HCT116 (cell line): ENCODE results near the gene PRKCH. TPM values are rescaled to one million over a fixed set of nuclear protein-coding genes. Genes with fewer than 3 reads are reported as not detected.

Experiments used
- ATAC-seq: fragments of 200-7000 bp; cut with Tn5 transposase; 2 replicates; pipeline ENCODE4 v1.9.1; 2020; ENCODE audit warnings: mild to moderate bottlenecking, moderate library complexity
- BruUV-seq: library from RNA; stranded (reverse); fragments of 400-500 nt; replicated peaks from 2 replicates; lab custom pipeline; 2021; lab: Mats Ljungman, UMichigan
- CTCF ChIA-PET: fragments of 300-600 bp; sonication (Branson Sonifier 250); formaldehyde crosslinking; loops from one replicate; lab custom pipeline; 2021; ENCODE audit warnings: antibody characterized with exemption; lab: Charles Lee
- POLR2A ChIA-PET: fragments of 300-600, 350-600 bp; sonication (Branson Sonifier 250); formaldehyde crosslinking; loops from one replicate; lab custom pipeline; 2021; ENCODE audit warnings: antibody characterized with exemption; lab: Charles Lee
- RAD21 ChIA-PET, 2 experiments: fragments of 300-600 bp; sonication (Branson Sonifier 250); formaldehyde crosslinking; loops; one replicate each; lab custom pipeline; 2023; ENCODE audit warnings: low total read pairs in 2 of 2; ENCODE audit not compliant: uncharacterized antibody in 2 of 2, unreplicated experiment in 2 of 2, low non-redundant PET in 1 of 2; lab: Charles Lee
- DNase-seq: peaks from one replicate; pipeline ENCODE4 v3.0.0-alpha.2; 2010; ENCODE audit warnings: low read depth, low spot score
- H2AFZ ChIP-seq: fragments of 200-600 bp; shearing (Covaris generic), sonication (generic); 2 replicates; pipeline ENCODE4 v1.6.1; 2017; ENCODE audit warnings: low read depth, mixed run types, mixed read lengths, antibody characterized with exemption, low read length; ENCODE audit not compliant: poor library complexity, severe bottlenecking
- H3K27ac ChIP-seq: 2 replicates; pipeline ENCODE4 v1.5.1; 2012; ENCODE audit warnings: low read depth, low read length
- H3K27me3 ChIP-seq: fragments of 200-600 bp; sonication (generic); 2 replicates; pipeline ENCODE4 v1.6.1; 2016; ENCODE audit warnings: mixed run types, low read length, mixed read lengths; ENCODE audit not compliant: insufficient read depth
- H3K36me3 ChIP-seq, 2 experiments: fragments of 200-500 bp in 1 of 2; fragments of 200-600 bp in 1 of 2; sonication (Bioruptor generic) in 1 of 2; sonication (generic) in 1 of 2; 2 replicates each; pipeline versions ENCODE4 v1.5.1 to v1.6.1; 2014 to 2016; ENCODE audit warnings: low read length in 2 of 2, inconsistent platforms in 1 of 2, mixed read lengths in 1 of 2, mixed run types in 1 of 2; ENCODE audit not compliant: insufficient read depth in 2 of 2, control insufficient read depth in 1 of 2
- H3K4me1 ChIP-seq, 2 experiments: fragments of 200-600 bp in 1 of 2; sonication (generic) in 1 of 2; 2 replicates each; pipeline versions ENCODE4 v1.5.1 to v1.6.1; 2012 to 2017; ENCODE audit warnings: low read length in 2 of 2, inconsistent platforms in 1 of 2, mild to moderate bottlenecking in 1 of 2, mixed read lengths in 1 of 2, mixed run types in 1 of 2, moderate library complexity in 1 of 2; ENCODE audit not compliant: insufficient read depth in 2 of 2, control insufficient read depth in 1 of 2
- H3K4me2 ChIP-seq: fragments of 200-600 bp; sonication (generic); 2 replicates; pipeline ENCODE4 v1.6.1; 2017; ENCODE audit warnings: mixed run types, low read length, mixed read lengths
- H3K4me3 ChIP-seq, 2 experiments: fragments of 200-600 bp in 1 of 2; sonication (generic) in 1 of 2; replicated peaks in 1 of 2; 2 replicates each; pipeline ENCODE4 v1.5.1; 2011 to 2016; ENCODE audit warnings: low read length in 2 of 2, control low read depth in 1 of 2, low read depth in 1 of 2, mild to moderate bottlenecking in 1 of 2, mixed read lengths in 1 of 2, mixed run types in 1 of 2
- H3K79me2 ChIP-seq: fragments of 200-600 bp; sonication (generic); 2 replicates; pipeline ENCODE4 v1.6.1; 2017; ENCODE audit warnings: mild to moderate bottlenecking, mixed run types, low read length, moderate library complexity, mixed read lengths; ENCODE audit not compliant: insufficient read depth
- H3K9ac ChIP-seq: fragments of 200-600 bp; sonication (generic); 2 replicates; pipeline ENCODE4 v1.6.1; 2016; ENCODE audit warnings: low read length, mixed read lengths
- H3K9me2 ChIP-seq: fragments of 200-600 bp; sonication (generic), shearing (Covaris generic); 2 replicates; pipeline ENCODE4 v1.6.1; 2017; ENCODE audit warnings: mixed run types, mild to moderate bottlenecking, moderate library complexity; ENCODE audit not compliant: insufficient read depth
- H3K9me3 ChIP-seq, 2 experiments: fragments of 200-500 bp in 1 of 2; fragments of 200-600 bp in 1 of 2; sonication (Bioruptor generic) in 1 of 2; sonication (generic) in 1 of 2; 2 replicates each; pipeline ENCODE4 v1.6.1; 2014 to 2017; ENCODE audit warnings: low read length in 2 of 2, mixed read lengths in 2 of 2, inconsistent platforms in 1 of 2, low read depth in 1 of 2, mild to moderate bottlenecking in 1 of 2, mixed run types in 1 of 2, moderate library complexity in 1 of 2; ENCODE audit not compliant: control insufficient read depth in 1 of 2, insufficient read depth in 1 of 2
- H4K20me1 ChIP-seq: fragments of 200-600 bp; sonication (generic), shearing (Covaris generic); 2 replicates; pipeline ENCODE4 v1.6.1; 2017; ENCODE audit warnings: mixed run types, mild to moderate bottlenecking, moderate library complexity; ENCODE audit not compliant: insufficient read depth
- CEBPB ChIP-seq: IDR thresholded peaks from 2 replicates; pipeline ENCODE4 v1.6.1; 2012; ENCODE audit warnings: low read depth
- CTCF ChIP-seq, 3 experiments: fragments of 200-600 bp in 1 of 3; sonication (generic) in 1 of 3; IDR thresholded peaks in 2 of 3; conservative IDR thresholded peaks in 1 of 3; 2 replicates each; pipeline ENCODE4 v1.5.1; 2012 to 2017; ENCODE audit warnings: low read depth in 2 of 3, low read length in 2 of 3, antibody characterized with exemption in 1 of 3, borderline replicate concordance in 1 of 3, control low read depth in 1 of 3, mild to moderate bottlenecking in 1 of 3, mixed read lengths in 1 of 3, mixed run types in 1 of 3, moderate library complexity in 1 of 3; ENCODE audit not compliant: insufficient read depth in 1 of 3
- FOSL1 ChIP-seq: IDR thresholded peaks from 2 replicates; pipeline ENCODE4 v1.6.1; 2012; ENCODE audit warnings: low read depth
- POLR2A ChIP-seq: IDR thresholded peaks from 2 replicates; pipeline ENCODE4 v1.7.0; 2011; ENCODE audit warnings: borderline replicate concordance; ENCODE audit not compliant: insufficient read depth, insufficient read length; ENCODE audit errors: extremely low read depth
- POLR2AphosphoS5 ChIP-seq: IDR thresholded peaks from 2 replicates; pipeline ENCODE4 v1.6.1; 2011; ENCODE audit warnings: mild to moderate bottlenecking, low read depth, low read length, moderate library complexity
- RAD21 ChIP-seq: IDR thresholded peaks from 2 replicates; pipeline ENCODE4 v1.6.1; 2012; ENCODE audit warnings: low read depth, mild to moderate bottlenecking
- SP1 ChIP-seq: IDR thresholded peaks from 2 replicates; pipeline ENCODE4 v1.6.1; 2012; ENCODE audit warnings: low read depth
- YY1 ChIP-seq: IDR thresholded peaks from 2 replicates; pipeline ENCODE4 v1.6.1; 2011; ENCODE audit warnings: low read length, low read depth, moderate library complexity, mild to moderate bottlenecking; ENCODE audit not compliant: insufficient replicate concordance; ENCODE audit errors: extremely low read depth
- ZBTB33 ChIP-seq: IDR thresholded peaks from 2 replicates; pipeline ENCODE4 v1.6.1; 2011; ENCODE audit warnings: mild to moderate bottlenecking, low read length, moderate library complexity; ENCODE audit not compliant: insufficient replicate concordance; ENCODE audit errors: extremely low read depth
- intact Hi-C: fragments of 100-400 bp; cut with micrococcal nuclease; formaldehyde crosslinking; loops from 2 replicates; pipeline ENCODE4 v1.10.0; 2022
- total RNA-seq: library from RNA; stranded (reverse); gene quantifications from one replicate; pipeline ENCODE4 v1.2.1, GENCODE V29; 2021; ENCODE audit not compliant: unreplicated experiment
- TF ChIP-seq, protein P1 (sequence below): IDR thresholded peaks from 2 replicates; pipeline ENCODE4 v1.6.1; 2012
- TF ChIP-seq, protein P2 (sequence below): IDR thresholded peaks from 2 replicates; pipeline ENCODE4 v1.6.1; 2012

Gene PRKCH
- total RNA-seq, 1 experiment from 2014 or later, result 16.6 TPM

DNA sequence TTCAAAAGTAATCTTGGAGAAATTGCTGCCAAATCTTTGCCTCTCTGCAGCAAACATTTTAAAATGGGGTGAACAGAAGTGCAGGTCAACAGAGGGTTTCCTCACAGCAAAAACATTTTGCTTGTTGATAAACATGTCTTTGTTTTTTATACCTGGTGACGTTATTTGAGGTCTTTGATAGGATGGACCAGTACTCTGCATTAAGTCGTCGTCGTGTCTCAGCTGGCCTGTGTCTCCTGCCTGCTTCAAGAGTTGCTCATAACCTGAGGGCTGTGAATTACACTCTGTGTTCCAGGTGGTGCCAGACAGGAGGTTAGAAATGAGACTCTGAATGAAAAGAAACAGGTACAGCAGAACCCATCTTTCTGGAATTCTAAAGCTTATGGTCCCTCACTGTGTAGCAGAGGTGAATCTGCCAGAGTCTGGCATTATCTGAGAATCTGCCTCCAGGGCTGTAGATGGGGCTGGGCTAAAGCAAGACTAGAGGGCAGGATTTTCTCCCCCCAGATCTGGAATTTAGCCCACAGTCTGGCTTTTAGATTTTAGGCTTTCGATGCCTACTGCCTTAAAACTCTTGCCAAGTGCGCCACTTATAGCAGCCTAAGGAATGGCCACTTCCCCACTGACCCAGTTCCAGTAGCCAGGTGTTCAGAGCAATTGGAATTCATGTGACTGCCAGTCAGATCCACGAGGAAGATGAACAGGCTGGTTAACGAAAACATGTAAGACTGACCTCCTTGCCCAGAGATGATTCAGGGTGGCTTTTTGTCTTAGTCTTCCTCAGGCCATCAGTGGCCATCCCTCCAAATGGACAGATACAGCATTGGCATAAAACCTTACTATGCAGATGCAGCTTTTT is 161.2 kb downstream of the PRKCH start:
- Histone ChIP-seq H3K4me3 (no peak overlapping the region), H3K9me3 (no peaks in the 10 kb centered on the region), H3K9me2 (no peaks in the 10 kb centered on the region), H3K4me2 (no peak overlapping the region), H3K9ac (no peak overlapping the region), H3K79me2 (no peaks in the 10 kb centered on the region), H3K36me3 (no peaks in the 10 kb centered on the region), H2AFZ (no peak overlapping the region), H3K27me3 (no peaks in the 10 kb centered on the region), H3K4me1 (peaks cover 29 to 33% of the 10 kb centered on the region in 2 experiments), H4K20me1 (no peaks in the 10 kb centered on the region), H3K27ac (no peak overlapping the region)
- RAD21 ChIA-PET, result no interaction called here
- intact Hi-C loops, result no loop called here
- no peak for DNase-seq
- no peak for TF ChIP-seq YY1
- TF ChIP-seq POLR2A, result no peak
- no peak for TF ChIP-seq ZBTB33
- no peak for TF ChIP-seq RAD21
- TF ChIP-seq SP1, result no peak
- TF ChIP-seq POLR2AphosphoS5, result no peak
- TF ChIP-seq CTCF (IDR thresholded peaks at IDR 0.05 in 2 of 3, conservative IDR thresholded peaks at IDR 0.05 in 1 of 3; ENCODE audit: borderline replicate concordance in 1 of 3, insufficient read depth in 1 of 3, low read depth in 2 of 3, low read length in 2 of 3), result no peak
- TF ChIP-seq, protein P1, sequence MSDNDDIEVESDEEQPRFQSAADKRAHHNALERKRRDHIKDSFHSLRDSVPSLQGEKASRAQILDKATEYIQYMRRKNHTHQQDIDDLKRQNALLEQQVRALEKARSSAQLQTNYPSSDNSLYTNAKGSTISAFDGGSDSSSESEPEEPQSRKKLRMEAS, result no peak
- TF ChIP-seq FOSL1, result no peak
- TF ChIP-seq, protein P2, sequence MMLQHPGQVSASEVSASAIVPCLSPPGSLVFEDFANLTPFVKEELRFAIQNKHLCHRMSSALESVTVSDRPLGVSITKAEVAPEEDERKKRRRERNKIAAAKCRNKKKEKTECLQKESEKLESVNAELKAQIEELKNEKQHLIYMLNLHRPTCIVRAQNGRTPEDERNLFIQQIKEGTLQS, result no peak
- no peak for TF ChIP-seq CEBPB
- BruUV-seq, result no TSS peak
- ATAC-seq, result no peak
- POLR2A ChIA-PET, result no interaction called here
- CTCF ChIA-PET, result no interaction called here
